AG08396 (cell line): Measurements from ENCODE around the gene NR3C2.
"Not testable (repeated sequence)": the region's sequence is repeated elsewhere in the genome, so short reads cannot be mapped to it uniquely, and the experiment has no call there.

Experiments
- DNase-seq: peaks from one replicate; pipeline ENCODE4 v3.0.0; 2012; ENCODE audit warnings: low spot score, mixed read lengths

The NR3C2 gene

GRCh38 chr4:148216866-148217814 lies 225.1 kb downstream of the NR3C2 start:
- DNase-seq, result no peak

- no peak for DNase-seq
Observed at GRCh38 chr4:148216321-148216720, 225.9 kb downstream of the NR3C2 start.

- DNase-seq, result no peak
Observed at GRCh38 chr4:148215202-148215601, 227.0 kb downstream of the NR3C2 start.

GRCh38 chr4:148214529-148215166 lies 227.6 kb downstream of the NR3C2 start:
- DNase-seq, result peak; percentile 20

GRCh38 chr4:148211533-148211932 lies 230.7 kb downstream of the NR3C2 start:
- no peak for DNase-seq

GRCh38 chr4:148210661-148211060 lies 231.6 kb downstream of the NR3C2 start:
- DNase-seq, result no peak

GRCh38 chr4:148207068-148207467 lies 235.1 kb downstream of the NR3C2 start:
- no peak for DNase-seq

GRCh38 chr4:148205476-148205875 lies 236.7 kb downstream of the NR3C2 start:
- DNase-seq, result no peak

- DNase-seq, result no peak
Observed at GRCh38 chr4:148204892-148205291, 237.3 kb downstream of the NR3C2 start.

- DNase-seq, result no peak
Observed at GRCh38 chr4:148204171-148204570, 238.0 kb downstream of the NR3C2 start.

- no peak for DNase-seq
Observed at GRCh38 chr4:148203056-148203898, 238.9 kb downstream of the NR3C2 start.

GRCh38 chr4:148200960-148201359 lies 241.3 kb downstream of the NR3C2 start:
- DNase-seq, result no peak

- no peak for DNase-seq
Observed at GRCh38 chr4:148196164-148196563, 246.1 kb downstream of the NR3C2 start.

GRCh38 chr4:148192526-148192925 lies 249.7 kb downstream of the NR3C2 start:
- DNase-seq, result no peak

- DNase-seq, result not testable (repeated sequence)
Observed at GRCh38 chr4:148187454-148188222, 254.6 kb downstream of the NR3C2 start.

- DNase-seq, result no peak
Observed at GRCh38 chr4:148184922-148185321, 257.3 kb downstream of the NR3C2 start.

GRCh38 chr4:148182230-148182911 lies 259.8 kb downstream of the NR3C2 start:
- no peak for DNase-seq

GRCh38 chr4:148173397-148174017 lies 268.7 kb downstream of the NR3C2 start:
- DNase-seq, result no peak

GRCh38 chr4:148171596-148171995 lies 270.6 kb downstream of the NR3C2 start:
- no peak for DNase-seq
